CD4-positive, alpha-beta T cell treated with Interleukin-17A for 4 hours (primary cell): ENCODE data around the gene MYH13.
A peak's percentile ranks its signal among the peaks of the same experiment; 100 is the strongest.
"Not testable (repeated sequence)": the region's sequence is repeated elsewhere in the genome, so short reads cannot be mapped to it uniquely, and the experiment has no call there.

Experiments
- DNase-seq: peaks from one replicate; pipeline ENCODE4 v3.0.0-alpha.2; 2020; ENCODE audit warnings: mixed read lengths

The MYH13 gene

DNA sequence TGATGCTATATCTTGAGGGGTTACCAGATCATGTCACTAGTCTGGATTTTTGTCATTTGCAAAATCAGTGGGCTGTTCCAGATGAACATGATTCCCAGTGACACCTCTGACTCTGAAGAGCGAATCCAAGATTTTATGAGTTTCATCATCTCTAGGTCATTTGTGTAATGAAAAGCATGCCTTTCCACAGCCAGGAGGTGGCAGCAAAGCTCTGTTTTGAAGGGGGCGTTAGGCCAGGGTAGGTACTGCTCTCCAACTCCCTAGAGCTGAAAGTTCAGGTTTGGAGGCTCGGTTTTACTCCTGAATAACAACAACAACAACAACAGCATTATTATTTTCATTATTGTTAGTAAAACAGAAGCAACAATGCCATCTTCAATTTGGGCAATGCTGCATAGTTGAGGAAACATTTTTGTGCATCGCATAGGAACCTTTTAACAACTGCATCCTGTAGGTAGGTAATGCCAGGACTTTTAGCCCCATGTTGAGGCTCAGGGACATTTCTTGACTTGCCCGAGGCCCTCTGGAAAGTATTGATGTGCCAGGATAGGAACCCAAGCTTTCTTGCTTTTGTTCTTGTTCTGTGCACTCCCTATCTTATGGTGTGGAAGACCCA lies 77.0 kb downstream of the MYH13 start:
- peak; percentile 24 for DNase-seq

DNA sequence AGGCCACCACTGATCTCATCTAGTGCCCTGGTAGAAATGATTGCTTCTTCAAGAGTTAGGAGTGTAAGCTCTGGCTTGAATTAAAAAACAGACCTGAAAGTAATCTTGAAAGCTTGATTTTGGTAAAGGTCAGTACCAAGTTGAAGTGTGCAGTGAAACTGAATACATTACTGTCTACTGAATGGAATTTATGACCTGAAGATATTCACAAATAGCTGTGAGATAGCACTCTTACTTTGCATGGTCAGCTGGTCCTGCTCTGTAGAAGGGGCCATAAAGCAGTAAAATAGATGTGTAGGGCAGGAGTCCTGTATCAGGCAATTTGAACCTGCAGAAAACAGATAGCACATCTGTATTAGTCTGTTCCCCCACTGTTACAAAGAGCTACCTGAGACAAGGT lies 78.6 kb downstream of the MYH13 start:
- DNase-seq: no peak

DNA sequence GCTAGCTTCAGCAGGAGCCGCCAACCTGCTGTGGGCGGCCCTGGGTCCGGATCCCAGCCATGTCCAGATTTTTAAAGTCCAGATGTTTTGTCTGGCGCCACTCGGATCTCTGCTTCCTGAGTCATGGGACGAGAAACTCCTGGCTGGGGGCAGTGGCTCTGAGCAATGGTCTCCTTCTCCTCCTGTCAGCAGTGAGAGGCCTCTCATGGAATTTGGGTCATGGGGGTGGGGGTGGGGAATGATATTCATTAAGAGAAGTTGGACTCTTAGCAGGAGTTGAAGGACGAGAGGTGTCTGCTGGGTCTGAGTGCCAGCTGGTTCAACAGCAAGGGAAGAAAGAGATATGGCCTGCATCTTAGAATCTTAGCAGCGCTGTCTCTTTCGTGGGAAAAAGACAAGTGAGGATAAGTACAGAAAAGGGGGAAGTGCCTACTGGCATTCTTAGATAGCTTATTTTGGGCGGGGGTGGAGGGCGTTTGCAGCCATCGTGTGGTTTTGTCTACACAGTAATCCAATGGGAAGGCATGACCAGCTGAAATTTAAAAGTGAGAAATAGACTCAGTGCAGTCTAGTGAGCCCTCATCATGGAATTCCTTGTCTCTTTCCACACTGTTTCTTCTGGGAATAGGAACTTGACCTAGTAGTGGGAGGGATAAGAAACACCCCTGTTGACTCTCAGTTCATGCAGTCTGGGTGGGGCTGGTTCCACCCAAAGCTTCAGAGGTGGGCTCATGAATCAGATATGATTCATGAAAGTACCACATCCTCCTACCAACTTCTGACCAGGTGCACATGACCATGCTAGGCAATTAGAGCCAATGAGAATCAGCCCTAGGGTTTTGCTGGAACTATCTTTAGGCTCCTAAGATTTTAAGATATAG lies 80.5 kb downstream of the MYH13 start:
- DNase-seq: no peak

DNA sequence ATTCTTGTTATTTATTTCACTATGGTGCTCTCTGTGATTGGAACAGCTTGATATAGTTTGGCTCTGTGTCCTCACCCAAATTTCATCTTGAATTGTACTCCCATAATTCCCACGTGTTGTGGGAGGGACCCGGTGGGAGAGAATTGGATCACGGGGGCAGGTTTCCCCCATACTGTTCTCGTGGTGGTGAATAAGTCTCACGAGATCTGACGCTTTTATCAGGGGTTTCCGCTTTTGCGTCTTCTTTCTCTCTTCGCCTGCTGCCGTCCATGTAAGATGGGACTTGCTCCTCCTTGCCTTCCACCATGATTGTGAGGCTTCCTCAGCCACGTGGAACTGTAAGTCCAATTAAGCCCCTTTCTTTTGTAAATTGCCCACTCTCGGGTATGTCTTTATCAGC lies 81.2 kb downstream of the MYH13 start:
- DNase-seq: not testable (repeated sequence)

DNA sequence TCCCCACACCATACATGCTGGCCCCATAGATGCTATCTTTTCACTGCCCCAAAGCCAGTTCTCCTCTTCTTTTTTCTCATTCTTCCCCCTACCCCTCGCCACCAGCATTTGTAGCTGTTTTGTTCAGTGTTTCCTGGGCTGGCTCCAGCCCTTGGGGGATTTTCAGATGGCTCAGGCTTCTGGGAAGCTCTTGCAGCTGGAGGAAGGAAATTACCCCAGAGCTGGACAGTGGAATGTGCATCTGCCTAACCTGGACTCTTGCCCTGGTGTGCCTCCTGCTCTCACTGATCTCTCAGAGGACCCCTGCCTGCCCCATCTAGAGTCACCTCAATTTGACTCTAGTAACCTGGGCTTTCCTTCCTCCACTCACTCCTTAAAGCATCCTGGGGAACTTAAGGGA lies 82.8 kb downstream of the MYH13 start:
- DNase-seq: no peak

DNA sequence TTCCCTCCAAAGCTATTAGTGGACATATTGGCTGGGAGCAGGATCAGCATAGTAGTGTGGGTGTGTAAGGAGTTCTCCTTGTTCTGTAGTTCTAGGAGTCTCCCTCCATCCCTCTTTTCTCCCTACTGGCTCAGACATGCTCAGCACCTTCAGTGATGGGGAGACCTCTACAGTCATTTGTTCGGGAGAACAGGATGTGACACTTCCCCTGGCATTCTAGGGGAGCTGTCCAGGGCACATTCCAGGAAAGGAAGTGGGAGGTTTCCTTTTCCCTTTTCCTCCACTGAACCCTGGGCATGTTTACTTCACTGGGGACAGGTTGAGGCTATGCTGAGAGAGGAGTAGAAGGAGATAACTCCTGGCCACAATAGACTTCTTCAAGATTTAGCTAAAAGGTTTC lies 86.5 kb downstream of the MYH13 start:
- DNase-seq: no peak

DNA sequence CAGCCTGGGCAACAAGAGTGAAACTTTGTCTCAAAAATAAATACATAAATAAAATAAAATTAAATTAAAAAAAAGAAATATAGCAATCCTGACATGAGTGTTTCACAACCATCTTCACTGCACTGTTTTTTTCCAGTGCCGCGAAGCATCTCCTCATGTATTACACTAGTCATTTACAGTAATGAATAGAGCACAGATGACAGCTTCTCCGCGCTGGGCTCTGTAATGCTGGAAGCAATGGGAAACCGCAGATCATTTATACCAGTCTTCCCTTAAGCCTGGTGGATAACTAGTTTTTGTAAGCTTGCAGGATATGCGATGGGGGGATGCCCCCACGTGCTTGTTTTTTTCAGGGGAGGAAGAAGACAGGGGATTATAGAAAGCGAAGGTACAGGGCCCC lies 86.9 kb downstream of the MYH13 start:
- no peak for DNase-seq

DNA sequence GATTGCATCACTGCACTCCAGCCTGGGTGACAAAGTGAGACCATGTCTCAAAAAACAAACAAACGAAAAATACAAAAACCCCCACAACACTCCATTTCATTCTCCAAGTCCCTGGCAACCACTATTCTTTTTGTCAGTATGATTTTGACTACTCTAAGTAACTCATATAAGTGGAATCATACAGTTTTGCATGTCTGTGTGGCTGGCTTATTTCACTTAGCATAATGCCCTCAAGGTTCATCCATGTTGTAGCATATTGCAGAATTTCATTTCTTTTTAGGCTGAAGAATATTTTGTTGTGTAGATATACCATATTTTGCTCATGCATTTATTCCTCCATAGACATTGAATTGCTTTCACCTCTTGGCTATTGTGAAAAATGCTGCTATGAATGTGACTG lies 92.7 kb downstream of the MYH13 start:
- no peak for DNase-seq

DNA sequence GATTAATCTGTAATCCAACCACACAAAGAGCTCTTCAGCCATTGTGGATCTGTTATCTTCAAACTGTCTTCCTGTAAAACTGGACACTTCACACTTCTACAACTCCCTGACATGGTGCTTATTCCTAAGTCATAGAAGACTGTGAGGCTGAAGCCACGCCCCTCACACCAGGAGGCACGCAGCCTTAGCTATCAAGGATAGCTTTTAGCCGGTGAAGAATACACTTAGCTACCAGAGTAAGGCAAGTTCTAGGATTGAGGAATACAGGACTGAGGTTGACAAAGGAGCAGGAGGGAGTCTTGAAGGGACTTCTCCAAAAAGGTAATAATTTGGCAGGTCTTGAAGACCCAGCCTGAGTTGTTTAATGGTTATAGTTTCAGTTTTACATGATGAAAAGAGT lies 94.6 kb downstream of the MYH13 start:
- no peak for DNase-seq

DNA sequence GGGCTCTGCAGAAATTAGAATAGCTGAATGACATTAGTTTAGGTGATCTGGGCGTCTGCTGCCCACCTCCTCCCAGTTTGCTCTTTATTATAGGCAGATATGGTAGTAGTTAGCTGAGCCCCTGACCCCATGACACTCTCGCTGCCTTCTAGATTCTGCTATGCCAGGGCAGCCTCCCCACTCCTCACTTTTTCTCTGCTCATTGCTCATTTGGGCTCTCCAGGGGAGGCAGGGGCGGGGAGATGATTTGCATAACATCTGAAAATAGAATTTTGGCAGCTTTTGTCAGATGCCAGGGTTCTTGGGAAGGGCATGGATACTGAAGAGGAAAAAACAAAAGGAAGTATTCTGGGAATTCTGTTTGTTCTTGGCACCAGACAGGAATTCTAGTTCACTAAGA lies 96.4 kb downstream of the MYH13 start:
- no peak for DNase-seq

DNA sequence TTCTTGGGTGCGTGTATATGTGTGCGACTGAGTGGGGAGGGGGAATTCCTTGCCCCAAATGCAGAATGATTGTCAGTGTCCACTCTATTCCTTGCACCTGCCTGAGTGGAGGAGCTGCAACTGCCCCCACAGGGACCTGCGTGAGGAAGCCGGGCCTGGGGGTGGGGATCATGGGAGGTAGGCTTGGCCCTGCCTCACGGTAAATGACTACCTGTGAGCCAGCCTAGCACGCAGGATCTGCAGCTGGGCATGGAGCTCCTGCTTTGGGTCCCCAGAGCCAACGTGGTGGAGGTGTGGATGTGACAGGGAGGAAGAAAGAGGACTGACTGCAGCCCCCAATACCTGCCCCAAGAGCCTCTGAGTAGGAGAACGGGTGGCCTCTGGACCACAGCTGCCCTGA lies 97.4 kb downstream of the MYH13 start:
- no peak for DNase-seq

DNA sequence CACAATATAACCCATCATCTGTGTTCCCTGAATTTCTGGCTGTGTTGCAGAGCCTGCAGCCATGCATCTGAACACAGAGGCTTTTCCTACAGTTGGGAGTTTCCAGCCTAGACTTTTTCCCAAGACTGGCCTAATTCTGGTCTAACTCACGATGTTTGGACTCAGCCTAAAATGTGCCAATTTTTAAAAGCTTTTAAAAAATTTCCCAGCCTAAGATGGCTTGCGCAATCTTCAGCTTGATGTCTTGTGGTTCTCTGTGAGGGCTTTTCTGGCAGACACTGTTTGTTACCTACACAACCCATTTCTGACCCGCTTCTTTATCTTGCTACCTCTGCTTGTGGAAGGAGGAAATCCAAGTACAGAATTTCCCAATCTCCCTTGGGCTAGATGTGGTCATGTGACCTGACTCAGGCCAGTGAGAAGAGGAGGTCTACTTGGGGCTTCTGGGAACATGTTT lies 101.7 kb downstream of the MYH13 start:
- DNase-seq: no peak

DNA sequence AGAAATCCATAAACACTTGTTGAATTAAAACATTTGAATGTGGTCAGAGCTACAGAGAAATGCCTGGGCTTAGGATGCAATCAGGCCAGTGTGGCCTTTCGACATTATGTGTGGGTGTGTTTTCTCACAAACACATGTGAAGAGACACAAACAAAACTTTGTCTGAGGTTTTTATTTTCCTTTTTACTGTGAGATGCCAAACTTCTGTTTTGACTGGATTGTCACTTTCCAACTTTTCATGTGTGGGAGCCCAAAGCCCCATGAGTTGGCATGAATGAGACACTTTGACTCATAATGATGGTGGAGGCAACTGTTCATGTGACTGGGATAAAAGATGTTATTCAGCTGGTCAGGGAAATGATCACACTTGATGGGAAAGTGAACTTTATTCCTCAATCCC lies 102.5 kb downstream of the MYH13 start:
- no peak for DNase-seq

DNA sequence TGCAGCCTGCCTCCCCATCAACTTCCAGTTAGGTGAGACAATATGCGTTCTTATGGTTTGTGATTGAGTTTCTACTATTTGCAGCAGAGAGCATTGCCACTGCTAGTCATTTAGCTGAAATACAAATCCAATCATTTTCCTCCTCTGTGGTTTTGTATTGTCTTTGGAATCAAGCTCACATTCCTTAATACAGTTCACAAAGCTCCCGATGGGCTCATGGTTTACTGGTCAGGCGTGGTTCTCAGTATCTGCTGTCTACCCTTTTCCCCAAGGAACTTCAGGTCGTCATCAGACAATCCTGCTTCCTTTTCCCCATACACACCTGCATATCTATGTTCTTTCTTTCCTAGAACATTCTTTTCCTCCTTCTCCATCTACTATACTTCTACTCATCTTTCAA lies 104.8 kb downstream of the MYH13 start:
- no peak for DNase-seq

DNA sequence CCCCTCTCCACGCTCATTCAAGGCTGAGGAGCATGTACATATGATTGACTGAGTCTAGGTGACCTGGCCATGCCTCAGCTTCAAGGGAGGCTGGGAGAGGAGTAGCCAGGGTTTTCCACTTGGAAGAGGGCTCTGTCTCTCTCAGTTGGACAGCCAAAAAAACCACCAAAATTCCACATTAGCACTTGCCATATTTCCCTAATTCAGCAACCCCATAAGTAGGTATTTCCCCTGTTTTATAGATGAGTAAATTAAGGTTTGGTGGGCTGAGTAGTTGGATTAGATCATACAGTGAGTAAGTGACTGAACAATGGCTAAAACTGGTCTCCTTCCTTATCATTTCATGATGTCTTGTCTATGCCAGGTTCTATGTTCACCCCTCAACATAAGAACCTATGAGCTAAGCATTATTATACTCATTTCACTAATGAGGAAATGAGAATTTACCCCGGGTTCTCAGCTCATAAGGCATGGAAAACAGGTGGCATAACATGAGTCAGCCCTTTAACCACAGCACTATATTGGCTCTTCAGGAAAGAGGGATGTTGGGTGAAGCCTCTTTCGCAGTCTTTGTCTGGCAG lies 106.4 kb downstream of the MYH13 start:
- DNase-seq: no peak

DNA sequence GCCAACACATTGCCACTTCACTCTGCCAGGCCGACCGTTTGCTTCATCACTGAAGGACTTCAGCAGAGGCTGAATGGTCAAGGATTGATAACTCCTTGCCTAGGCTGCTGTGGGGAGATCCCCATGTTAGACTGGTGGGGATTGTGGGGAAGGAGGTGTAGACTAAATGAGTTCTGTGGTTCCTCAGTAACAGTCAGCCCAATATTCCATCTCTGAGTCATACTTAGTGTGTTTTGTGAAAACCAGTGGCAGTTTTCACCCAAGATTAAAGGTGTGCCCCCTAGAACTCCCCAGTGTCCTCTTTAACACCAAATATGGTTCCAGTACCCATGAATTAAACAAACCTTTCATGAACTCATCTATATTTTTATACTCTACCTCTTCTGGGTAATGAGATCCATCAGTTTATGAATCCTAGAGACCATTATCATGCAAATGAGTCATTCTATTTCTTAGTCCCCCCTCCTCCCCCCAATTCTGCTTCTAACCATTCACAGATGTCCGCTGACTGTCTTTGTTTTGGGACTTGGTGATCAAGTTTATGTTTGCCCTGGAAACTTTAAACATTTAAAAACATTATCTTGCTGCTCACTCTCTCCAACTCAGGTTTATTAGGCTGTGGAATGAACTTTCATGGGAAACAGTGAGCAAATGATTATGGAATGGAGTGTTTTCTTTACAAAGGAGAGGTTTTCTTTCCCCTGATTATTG lies 107.6 kb downstream of the MYH13 start:
- no peak for DNase-seq

DNA sequence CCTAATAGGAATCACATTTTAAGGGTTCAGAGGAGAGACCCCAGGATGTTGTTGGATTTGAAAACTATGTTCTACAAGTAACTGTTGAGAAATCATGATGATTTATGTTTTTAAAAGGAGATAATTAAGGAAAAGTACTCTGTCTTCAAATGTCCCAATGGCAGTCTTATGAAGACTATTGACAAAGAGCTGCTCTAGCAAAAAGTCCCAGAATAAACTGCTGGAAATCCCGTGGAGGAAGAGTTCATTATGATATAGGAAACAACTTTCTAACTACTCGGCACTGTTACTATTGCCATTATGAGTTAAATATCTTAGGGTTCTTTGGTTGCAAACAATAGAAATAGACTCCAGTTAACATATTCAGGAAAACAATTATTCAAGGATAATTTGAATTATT lies 108.8 kb downstream of the MYH13 start:
- no peak for DNase-seq

DNA sequence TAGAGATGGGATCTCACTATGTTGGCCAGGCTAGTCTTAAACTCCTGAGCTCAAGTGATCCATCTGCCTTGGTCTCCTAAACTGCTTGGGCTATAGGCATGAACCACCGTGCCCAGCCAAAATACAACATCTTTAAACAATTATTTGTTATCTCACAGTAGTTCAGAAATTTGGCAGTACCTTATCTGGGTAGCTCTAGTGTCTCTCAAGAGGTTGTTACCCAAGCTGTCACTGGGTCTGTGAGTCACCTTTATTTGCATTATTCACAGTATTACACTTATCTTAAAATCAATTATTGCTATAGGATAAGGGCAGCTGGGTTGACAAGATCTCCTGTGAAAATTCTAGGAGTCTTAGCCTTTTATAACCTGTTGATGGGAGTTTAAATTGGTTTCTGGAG lies 110.4 kb downstream of the MYH13 start:
- no peak for DNase-seq

DNA sequence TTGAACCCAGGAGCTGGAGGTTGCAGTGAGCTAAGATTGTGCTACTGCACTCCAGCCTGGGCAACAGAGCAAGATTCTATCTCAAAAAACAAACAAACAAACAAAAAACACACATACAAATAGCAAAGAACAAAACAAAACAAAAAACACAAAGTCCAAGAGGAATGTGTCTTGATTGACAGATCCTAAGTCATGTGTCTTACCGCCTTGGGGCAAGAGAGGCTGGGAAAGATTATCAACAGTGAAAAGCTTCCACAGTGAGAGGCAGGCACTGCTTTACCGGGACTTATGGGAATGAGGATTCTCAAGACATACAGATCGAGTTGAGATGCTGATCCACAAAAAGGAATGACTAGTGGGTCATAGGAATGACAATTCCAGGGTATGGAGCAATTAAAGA lies 111.7 kb downstream of the MYH13 start:
- DNase-seq: no peak

DNA sequence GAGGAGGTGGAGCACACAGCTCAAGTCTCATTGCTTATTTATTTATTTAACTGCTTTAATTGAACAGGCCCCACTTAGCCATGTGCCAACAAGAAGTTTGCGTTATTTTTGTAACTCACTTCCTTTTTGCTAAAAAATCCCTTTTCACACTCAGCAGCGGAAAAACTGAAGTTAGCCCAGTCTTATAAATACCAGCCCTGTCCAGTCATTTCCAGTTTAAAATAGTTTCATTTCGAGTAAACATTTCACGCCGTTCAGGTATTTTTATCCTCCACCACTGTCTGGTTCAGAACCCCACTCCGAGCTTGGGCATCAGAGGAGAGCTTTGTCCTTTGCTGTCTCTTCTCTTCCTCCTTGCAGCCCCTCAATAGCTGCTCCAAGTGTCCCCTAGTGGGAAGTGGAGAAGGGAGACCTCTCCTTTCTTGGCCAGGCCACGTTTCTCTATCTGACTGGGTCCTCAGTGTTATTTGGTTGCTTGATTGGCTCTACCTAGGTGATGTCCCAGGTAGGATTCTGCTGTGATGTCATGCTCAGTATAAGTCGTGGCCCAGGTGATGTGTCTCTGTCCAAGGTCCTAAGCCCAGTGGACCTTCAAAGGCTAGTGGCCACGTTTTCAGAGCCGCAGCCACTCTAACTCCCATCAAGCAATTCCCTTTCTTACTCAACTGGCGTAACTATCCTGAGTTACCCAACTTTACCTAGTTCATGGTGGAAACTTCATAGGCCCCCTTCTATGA lies 121.4 kb downstream of the MYH13 start:
- DNase-seq: no peak
